H1 (cell line): ENCODE results near the gene COX10. TPM values are rescaled to one million over a fixed set of nuclear protein-coding genes. Genes with fewer than 3 reads are reported as not detected.

Experiments used
- CTCF ChIA-PET: fragments of 300-600 bp; sonication (Branson Sonifier 250); formaldehyde crosslinking; loops from one replicate; lab custom pipeline; 2021; ENCODE audit not compliant: partially characterized antibody; lab: Charles Lee
- POLR2A ChIA-PET: fragments of 300-600 bp; sonication (Branson Sonifier 250); formaldehyde crosslinking; loops from one replicate; lab custom pipeline; 2021; ENCODE audit warnings: inconsistent platforms; ENCODE audit not compliant: partially characterized antibody; lab: Charles Lee
- DNase-seq, 2 experiments: peaks; one replicate each; pipeline versions ENCODE4 v3.0.0 to v3.0.0-alpha.2; 2010 to 2022; ENCODE audit warnings: low spot score in 2 of 2, low read depth in 1 of 2, mixed read lengths in 1 of 2
- FAIRE-seq: peaks from 2 replicates; lab custom pipeline; 2011; peaks lifted over from hg19 to GRCh38; lab: Jason Lieb, UNC
- H2AFZ ChIP-seq: 2 replicates; pipeline ENCODE4 v1.8.1; 2012; ENCODE audit warnings: low read length, inconsistent platforms
- H2AK5ac ChIP-seq: 2 replicates; pipeline ENCODE4 v1.6.1; 2013; ENCODE audit warnings: low read depth, low read length
- H2BK120ac ChIP-seq: replicated peaks from 2 replicates; pipeline ENCODE3; 2013; ENCODE audit warnings: low read depth, low read length, inconsistent platforms
- H2BK12ac ChIP-seq: 2 replicates; pipeline ENCODE4 v1.6.1; 2013; ENCODE audit warnings: low read depth, low read length
- H2BK15ac ChIP-seq: 2 replicates; pipeline ENCODE4 v1.6.1; 2013; ENCODE audit warnings: low read length
- H2BK20ac ChIP-seq: 2 replicates; pipeline ENCODE4 v1.6.1; 2013; ENCODE audit warnings: low read length
- H2BK5ac ChIP-seq: 2 replicates; pipeline ENCODE4 v1.6.1; 2013; ENCODE audit warnings: low read depth, low read length
- H3K14ac ChIP-seq: 2 replicates; pipeline ENCODE4 v1.6.1; 2013; ENCODE audit warnings: inconsistent platforms; ENCODE audit not compliant: insufficient read length
- H3K18ac ChIP-seq: 2 replicates; pipeline ENCODE4 v1.6.1; 2013; ENCODE audit warnings: low read length; ENCODE audit errors: extremely low read depth
- H3K23ac ChIP-seq: 2 replicates; pipeline ENCODE4 v1.6.1; 2013; ENCODE audit warnings: inconsistent platforms; ENCODE audit not compliant: insufficient read length
- H3K23me2 ChIP-seq: 2 replicates; pipeline ENCODE4 v1.6.1; 2013; ENCODE audit warnings: low read depth, low read length
- H3K27ac ChIP-seq: 2 replicates; pipeline ENCODE4 v1.6.1; 2011; ENCODE audit warnings: low read depth, low read length, inconsistent platforms
- H3K27me3 ChIP-seq, 4 experiments: replicated peaks in 1 of 4; 1 replicate in 1 of 4; 2 replicates in 3 of 4; pipeline versions ENCODE4 v1.6.1 to v1.8.1; 2011 to 2013; ENCODE audit warnings: low read length in 3 of 4, mild to moderate bottlenecking in 3 of 4, inconsistent platforms in 2 of 4, mixed read lengths in 2 of 4, moderate library complexity in 1 of 4; ENCODE audit not compliant: control insufficient read depth in 3 of 4, insufficient read depth in 3 of 4; ENCODE audit errors: extremely low read depth in 1 of 4
- H3K36me3 ChIP-seq, 4 experiments: 2 replicates each; pipeline versions ENCODE4 v1.6.1 to v1.8.1; 2011 to 2013; ENCODE audit warnings: mild to moderate bottlenecking in 4 of 4, low read length in 3 of 4, moderate library complexity in 2 of 4, control low read depth in 1 of 4, inconsistent platforms in 1 of 4; ENCODE audit not compliant: insufficient read depth in 4 of 4, control insufficient read depth in 2 of 4
- H3K4ac ChIP-seq: replicated peaks from 2 replicates; pipeline ENCODE3; 2013; ENCODE audit warnings: low read length, low read depth, mixed read lengths, inconsistent platforms; ENCODE audit not compliant: insufficient read length
- H3K4me1 ChIP-seq, 4 experiments: replicated peaks in 1 of 4; 1 replicate in 1 of 4; 2 replicates in 3 of 4; pipeline versions ENCODE4 v1.6.1 to v1.8.1; 2011 to 2013; ENCODE audit warnings: low read length in 3 of 4, inconsistent platforms in 2 of 4, mixed read lengths in 1 of 4; ENCODE audit not compliant: insufficient read depth in 4 of 4, control insufficient read depth in 3 of 4
- H3K4me2 ChIP-seq, 2 experiments: 2 replicates each; pipeline versions ENCODE4 v1.6.1 to v1.8.1; 2011 to 2013; ENCODE audit warnings: low read depth in 2 of 2, low read length in 2 of 2, control low read depth in 1 of 2, inconsistent platforms in 1 of 2, mild to moderate bottlenecking in 1 of 2; ENCODE audit not compliant: insufficient read depth in 1 of 2
- H3K4me3 ChIP-seq, 4 experiments: fragments of 200-600, 300-600 bp in 1 of 4; sonication (generic), shearing (Covaris generic), sonication (Bioruptor Twin) in 1 of 4; 2 replicates each; pipeline versions ENCODE4 v1.5.1 to v1.8.1; 2011 to 2016; ENCODE audit warnings: low read length in 4 of 4, low read depth in 3 of 4, control low read depth in 2 of 4, inconsistent platforms in 2 of 4, mild to moderate bottlenecking in 2 of 4, mixed read lengths in 1 of 4, moderate library complexity in 1 of 4; ENCODE audit not compliant: insufficient read depth in 2 of 4; ENCODE audit errors: extremely low read depth in 1 of 4
- H3K56ac ChIP-seq: replicated peaks from 2 replicates; pipeline ENCODE3; 2013; ENCODE audit warnings: low read depth, mild to moderate bottlenecking, mixed read lengths, low read length, inconsistent platforms; ENCODE audit not compliant: insufficient read length
- H3K79me1 ChIP-seq: 2 replicates; pipeline ENCODE4 v1.6.1; 2013; ENCODE audit warnings: low read depth, low read length, control low read depth
- H3K79me2 ChIP-seq, 2 experiments: 2 replicates each; pipeline versions ENCODE4 v1.6.1 to v1.8.1; 2012 to 2013; ENCODE audit warnings: low read length in 2 of 2, mild to moderate bottlenecking in 2 of 2, inconsistent platforms in 1 of 2; ENCODE audit not compliant: insufficient read depth in 2 of 2, control insufficient read depth in 1 of 2
- H3K9ac ChIP-seq, 4 experiments: replicated peaks in 1 of 4; 1 replicate in 1 of 4; 2 replicates in 3 of 4; pipeline versions ENCODE4 v1.6.1 to v1.8.1; 2011 to 2013; ENCODE audit warnings: low read depth in 3 of 4, low read length in 3 of 4, control low read depth in 2 of 4, mild to moderate bottlenecking in 2 of 4, moderate library complexity in 2 of 4, inconsistent platforms in 1 of 4; ENCODE audit errors: extremely low read depth in 1 of 4
- H3K9me3 ChIP-seq, 2 experiments: 2 replicates each; pipeline versions ENCODE4 v1.6.1 to v1.8.1; 2012 to 2013; ENCODE audit warnings: mild to moderate bottlenecking in 2 of 2, moderate library complexity in 2 of 2, control low read depth in 1 of 2, inconsistent platforms in 1 of 2, low read depth in 1 of 2, low read length in 1 of 2, mixed read lengths in 1 of 2; ENCODE audit not compliant: insufficient read depth in 2 of 2
- H4K20me1 ChIP-seq, 2 experiments: replicated peaks in 1 of 2; 2 replicates each; pipeline versions ENCODE3 to v1.8.1; 2011 to 2013; ENCODE audit warnings: inconsistent platforms in 2 of 2, low read length in 2 of 2, mild to moderate bottlenecking in 1 of 2; ENCODE audit not compliant: insufficient read depth in 2 of 2, control insufficient read depth in 1 of 2
- H4K5ac ChIP-seq: 2 replicates; pipeline ENCODE4 v1.6.1; 2013; ENCODE audit warnings: low read length, low read depth, mixed read lengths, inconsistent platforms; ENCODE audit not compliant: insufficient read length
- H4K8ac ChIP-seq: 2 replicates; pipeline ENCODE4 v1.8.0; 2013; ENCODE audit warnings: mild to moderate bottlenecking, moderate library complexity, low read length, inconsistent platforms; ENCODE audit not compliant: insufficient read depth; ENCODE audit errors: extremely low read depth
- H4K91ac ChIP-seq: replicated peaks from 2 replicates; pipeline ENCODE3; 2013; ENCODE audit warnings: low read length, mixed read lengths, inconsistent platforms; ENCODE audit not compliant: insufficient read length
- CBX5 ChIP-seq: fragments of 300-800, 300-1000 bp; sonication (generic); IDR thresholded peaks from 2 replicates; pipeline ENCODE4 v1.7.1; 2016; ENCODE audit warnings: antibody characterized with exemption, low read length, low read depth
- CBX8 ChIP-seq: fragments of 300-800, 300-1000 bp; sonication (generic); IDR thresholded peaks from 2 replicates; pipeline ENCODE4 v1.7.1; 2016; ENCODE audit warnings: low read depth, low read length, borderline replicate concordance
- CEBPB ChIP-seq: IDR thresholded peaks from 2 replicates; pipeline ENCODE4 v1.6.1; 2012; ENCODE audit warnings: low read depth, low read length
- EP300 ChIP-seq, 2 experiments: IDR thresholded peaks; 1 replicate in 1 of 2; 2 replicates in 1 of 2; pipeline ENCODE4 v1.6.1; 2011 to 2012; ENCODE audit warnings: low read depth in 2 of 2, low read length in 2 of 2, mild to moderate bottlenecking in 2 of 2, borderline replicate concordance in 1 of 2, inconsistent platforms in 1 of 2, moderate library complexity in 1 of 2
- EZH2 ChIP-seq: fragments of 200-600 bp; sonication (generic); IDR thresholded peaks from 2 replicates; pipeline ENCODE4 v1.7.1; 2012; ENCODE audit warnings: low read depth, mild to moderate bottlenecking, moderate library complexity, low read length, inconsistent platforms; ENCODE audit not compliant: severe bottlenecking
- GABPA ChIP-seq: IDR thresholded peaks from 2 replicates; pipeline ENCODE4 v1.6.1; 2011; ENCODE audit warnings: mild to moderate bottlenecking, low read length, moderate library complexity, borderline replicate concordance; ENCODE audit not compliant: insufficient read depth
- POLR2AphosphoS5 ChIP-seq: IDR thresholded peaks from 2 replicates; pipeline ENCODE4 v1.6.1; 2011; ENCODE audit warnings: low read depth, low read length
- RNF2 ChIP-seq: fragments of 200-900, 300-1000 bp; sonication (generic); IDR thresholded peaks from 2 replicates; pipeline ENCODE4 v1.7.1; 2016; ENCODE audit warnings: borderline replicate concordance, low read depth, mild to moderate bottlenecking, antibody characterized with exemption, low read length; ENCODE audit not compliant: poor library complexity, severe bottlenecking; ENCODE audit errors: missing control alignments
- SP2 ChIP-seq: IDR thresholded peaks from 2 replicates; pipeline ENCODE4 v1.6.1; 2012; ENCODE audit warnings: mild to moderate bottlenecking, low read length, inconsistent platforms
- WGBS, 2 experiments: shearing (Covaris generic) in 1 of 2; methylation state at CpG; one replicate each; pipeline versions ENCODE4 v1.1.6 to v1.1.7; 2013 to 2015; ENCODE audit warnings: low lambda C conversion rate in 2 of 2, mixed read lengths in 2 of 2, inconsistent platforms in 1 of 2, low coverage in 1 of 2, missing lambda C conversion rate in 1 of 2; ENCODE audit not compliant: insufficient replicate concordance in 2 of 2, insufficient coverage in 1 of 2, insufficient read length in 1 of 2; ENCODE audit errors: extremely low coverage in 1 of 2, missing lambda C conversion rate in 1 of 2; 5-methylcytosine and 5-hydroxymethylcytosine counted together
- polyA plus RNA-seq, 7 experiments: library from polyadenylated mRNA; depleted of rRNA in 3 of 7; stranded (reverse) in 5 of 7; unstranded in 2 of 7; fragments of >200 nt in 5 of 7; fragments of 200-250 nt in 2 of 7; gene quantifications; 1 replicate in 5 of 7; 2 replicates in 1 of 7; 4 replicates in 1 of 7; pipeline versions ENCODE4 v1.2.1 to v1.2.3, GENCODE V29; 2011 to 2013; ENCODE audit warnings: missing spikeins in 2 of 7, mixed read lengths in 2 of 7
- total RNA-seq: library from RNA; stranded (reverse); fragmentation: NEBNext Ultra II Directional; extraction: Animal tissue kit (Norgen Biotek cat#: 25700); gene quantifications from 2 replicates; pipeline ENCODE4 v1.2.1, GENCODE V29; 2021

The COX10 gene
- total and polyA plus RNA-seq, 2 of the 8 experiments (the other 6 are each of a cell fraction or from before 2014, with no cell fraction given), result 18.0 to 23.0 TPM

GRCh38 chr17:14150619-14151018 lies 81.3 kb downstream of the COX10 start:
- H3K79me1 ChIP-seq, result no peaks in the 10 kb centered on the region
- ChIA-PET POLR2A (no interaction called here), CTCF (no interaction called here)
- no peak for FAIRE-seq
- no peak overlapping the region for H3K18ac ChIP-seq
- no peak overlapping the region for H3K4me3 ChIP-seq
- H2BK15ac ChIP-seq, result no peak overlapping the region
- no peak overlapping the region for H2BK5ac ChIP-seq
- no peak overlapping the region for H3K9ac ChIP-seq
- H2AK5ac ChIP-seq, result no peak overlapping the region
- peaks cover 0 to 7% of the 10 kb centered on the region in 2 experiments; a peak in 1 of 4 replicates for H3K79me2 ChIP-seq
- no peak overlapping the region for H3K56ac ChIP-seq
- H3K36me3 ChIP-seq, result no peaks in the 10 kb centered on the region
- no peak overlapping the region for H4K91ac ChIP-seq
- no peak overlapping the region for H3K4ac ChIP-seq
- H4K5ac ChIP-seq, result no peak overlapping the region
- no peak for TF ChIP-seq RNF2
- no peak for TF ChIP-seq GABPA
- no peak for TF ChIP-seq CEBPB
- no peak for TF ChIP-seq EP300 (IDR thresholded peaks at IDR 0.05; ENCODE audit: borderline replicate concordance in 1 of 2, low read depth in 2 of 2, low read length in 2 of 2)
- TF ChIP-seq CBX8, result no peak
- no peak for TF ChIP-seq EZH2
- TF ChIP-seq SP2, result no peak
- TF ChIP-seq CBX5, result no peak
- no peak for TF ChIP-seq POLR2AphosphoS5
- TF ChIP-seq, all 59 proteins: peak for 0
- no peak overlapping the region for H3K14ac ChIP-seq
- no peak overlapping the region for H3K4me2 ChIP-seq
- H2BK12ac ChIP-seq, result no peak overlapping the region
- H2BK120ac ChIP-seq, result no peak overlapping the region
- no peaks in the 10 kb centered on the region; the same call in 1 of the 2 replicates for H3K23me2 ChIP-seq
- H3K23ac ChIP-seq, result no peak overlapping the region
- H3K4me1 ChIP-seq, result no peaks in the 10 kb centered on the region
- H4K20me1 ChIP-seq, result no peaks in the 10 kb centered on the region
- H3K27ac ChIP-seq, result no peak overlapping the region
- no peaks in the 10 kb centered on the region for H3K9me3 ChIP-seq
- H3K27me3 ChIP-seq, result no peaks in the 10 kb centered on the region
- WGBS, 2 experiments, result 86% methylated on average over 2 of the region's 2 CpGs; no CpG with 5 or more reads in 1 of the 2 experiments
- H2BK20ac ChIP-seq, result no peak overlapping the region
- H2AFZ ChIP-seq, result no peak overlapping the region
- no peak overlapping the region for H4K8ac ChIP-seq
- DNase-seq, result no peak
